ENCODE measurements around the gene ZC2HC1B. TPM values are rescaled to one million over a fixed set of nuclear protein-coding genes. Genes with fewer than 3 reads are reported as not detected.
A peak's percentile ranks its signal among the peaks of the same experiment; 100 is the strongest.

Gene ZC2HC1B
- total and polyA plus RNA-seq, 9 of the 15 experiments (the other 6 are each of a cell fraction or from before 2014, with no cell fraction given): not detected

DNA sequence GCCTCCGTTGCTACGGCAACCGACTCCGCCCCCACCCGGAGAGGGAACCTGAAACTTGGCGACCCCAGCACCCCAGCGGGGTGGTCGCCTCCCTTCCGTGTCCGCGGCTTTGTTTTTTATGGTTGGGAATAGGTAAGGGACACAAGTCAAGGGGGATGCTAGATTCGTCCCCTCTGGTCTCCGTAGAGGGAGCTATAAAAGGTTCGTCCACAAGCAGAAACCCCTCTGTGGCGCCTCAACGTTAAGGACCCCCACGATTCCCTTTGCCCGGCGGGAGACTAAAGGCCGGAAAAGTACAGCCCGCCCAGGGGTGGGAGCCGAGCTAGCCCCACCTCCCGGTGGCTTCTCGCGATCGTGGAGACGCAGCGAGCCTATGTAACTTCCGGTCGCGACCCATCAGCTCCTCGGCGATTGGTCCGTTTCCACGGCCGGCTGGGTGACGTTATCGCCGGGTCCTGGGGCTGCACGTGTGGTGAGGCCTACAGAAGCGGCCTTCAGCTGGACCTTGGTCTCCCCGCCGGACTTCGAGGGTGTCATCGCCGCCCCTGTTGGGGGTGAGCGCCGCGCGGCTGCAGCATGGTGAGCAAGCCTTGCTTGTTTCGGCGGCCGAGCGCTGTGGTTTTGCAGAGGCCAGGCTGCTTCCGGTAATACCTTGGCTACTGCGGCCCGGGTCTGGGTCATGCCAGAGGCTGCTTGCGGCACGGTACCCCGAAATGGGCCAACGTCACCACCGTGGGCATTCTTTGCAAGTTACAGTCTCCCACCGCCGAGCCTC is 21.2 kb upstream of the ZC2HC1B start, which contains the start of gene LTV1 (continued):
- no peak for TF ChIP-seq ZNF384 (IDR thresholded peaks at IDR 0.05; ENCODE audit: low read depth, low read length)
- no peak for TF ChIP-seq RFX5 (IDR thresholded peaks at IDR 0.05; ENCODE audit: low read depth, low read length)
- peak in 1 of 2 experiments; percentile 36; a peak in 2 of 3 replicates for TF ChIP-seq CBX3 (IDR thresholded peaks at IDR 0.05; ENCODE audit: borderline replicate concordance in 1 of 2, low read length in 2 of 2)
- TF ChIP-seq NBN (IDR thresholded peaks at IDR 0.05; ENCODE audit: low read depth): 0 out of 2 replicates have a peak, but pooled peaks have one; percentile 41
- TF ChIP-seq SIN3B (IDR thresholded peaks at IDR 0.05; ENCODE audit: low read depth): peak; percentile 88
- TF ChIP-seq RREB1 (CRISPR knock-in tag; IDR thresholded peaks at IDR 0.05): no peak
- no peak for TF ChIP-seq BCL6 (CRISPR knock-in tag; IDR thresholded peaks at IDR 0.05)
- TF ChIP-seq, protein P1, sequence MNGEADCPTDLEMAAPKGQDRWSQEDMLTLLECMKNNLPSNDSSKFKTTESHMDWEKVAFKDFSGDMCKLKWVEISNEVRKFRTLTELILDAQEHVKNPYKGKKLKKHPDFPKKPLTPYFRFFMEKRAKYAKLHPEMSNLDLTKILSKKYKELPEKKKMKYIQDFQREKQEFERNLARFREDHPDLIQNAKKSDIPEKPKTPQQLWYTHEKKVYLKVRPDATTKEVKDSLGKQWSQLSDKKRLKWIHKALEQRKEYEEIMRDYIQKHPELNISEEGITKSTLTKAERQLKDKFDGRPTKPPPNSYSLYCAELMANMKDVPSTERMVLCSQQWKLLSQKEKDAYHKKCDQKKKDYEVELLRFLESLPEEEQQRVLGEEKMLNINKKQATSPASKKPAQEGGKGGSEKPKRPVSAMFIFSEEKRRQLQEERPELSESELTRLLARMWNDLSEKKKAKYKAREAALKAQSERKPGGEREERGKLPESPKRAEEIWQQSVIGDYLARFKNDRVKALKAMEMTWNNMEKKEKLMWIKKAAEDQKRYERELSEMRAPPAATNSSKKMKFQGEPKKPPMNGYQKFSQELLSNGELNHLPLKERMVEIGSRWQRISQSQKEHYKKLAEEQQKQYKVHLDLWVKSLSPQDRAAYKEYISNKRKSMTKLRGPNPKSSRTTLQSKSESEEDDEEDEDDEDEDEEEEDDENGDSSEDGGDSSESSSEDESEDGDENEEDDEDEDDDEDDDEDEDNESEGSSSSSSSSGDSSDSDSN (IDR thresholded peaks at IDR 0.05; ENCODE audit: borderline replicate concordance in 1 of 2, low read depth in 2 of 2, low read length in 2 of 2): no peak
- TF ChIP-seq, protein P2, sequence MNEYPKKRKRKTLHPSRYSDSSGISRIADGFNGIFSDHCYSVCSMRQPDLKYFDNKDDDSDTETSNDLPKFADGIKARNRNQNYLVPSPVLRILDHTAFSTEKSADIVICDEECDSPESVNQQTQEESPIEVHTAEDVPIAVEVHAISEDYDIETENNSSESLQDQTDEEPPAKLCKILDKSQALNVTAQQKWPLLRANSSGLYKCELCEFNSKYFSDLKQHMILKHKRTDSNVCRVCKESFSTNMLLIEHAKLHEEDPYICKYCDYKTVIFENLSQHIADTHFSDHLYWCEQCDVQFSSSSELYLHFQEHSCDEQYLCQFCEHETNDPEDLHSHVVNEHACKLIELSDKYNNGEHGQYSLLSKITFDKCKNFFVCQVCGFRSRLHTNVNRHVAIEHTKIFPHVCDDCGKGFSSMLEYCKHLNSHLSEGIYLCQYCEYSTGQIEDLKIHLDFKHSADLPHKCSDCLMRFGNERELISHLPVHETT (CRISPR knock-in tag; conservative IDR thresholded peaks at IDR 0.05 in 1 of 2, IDR thresholded peaks at IDR 0.05 in 1 of 2): peak; percentile 83 to 92; a peak in 2 of 4 replicates
- TF ChIP-seq, protein P3, sequence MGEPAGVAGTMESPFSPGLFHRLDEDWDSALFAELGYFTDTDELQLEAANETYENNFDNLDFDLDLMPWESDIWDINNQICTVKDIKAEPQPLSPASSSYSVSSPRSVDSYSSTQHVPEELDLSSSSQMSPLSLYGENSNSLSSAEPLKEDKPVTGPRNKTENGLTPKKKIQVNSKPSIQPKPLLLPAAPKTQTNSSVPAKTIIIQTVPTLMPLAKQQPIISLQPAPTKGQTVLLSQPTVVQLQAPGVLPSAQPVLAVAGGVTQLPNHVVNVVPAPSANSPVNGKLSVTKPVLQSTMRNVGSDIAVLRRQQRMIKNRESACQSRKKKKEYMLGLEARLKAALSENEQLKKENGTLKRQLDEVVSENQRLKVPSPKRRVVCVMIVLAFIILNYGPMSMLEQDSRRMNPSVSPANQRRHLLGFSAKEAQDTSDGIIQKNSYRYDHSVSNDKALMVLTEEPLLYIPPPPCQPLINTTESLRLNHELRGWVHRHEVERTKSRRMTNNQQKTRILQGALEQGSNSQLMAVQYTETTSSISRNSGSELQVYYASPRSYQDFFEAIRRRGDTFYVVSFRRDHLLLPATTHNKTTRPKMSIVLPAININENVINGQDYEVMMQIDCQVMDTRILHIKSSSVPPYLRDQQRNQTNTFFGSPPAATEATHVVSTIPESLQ (CRISPR knock-in tag; IDR thresholded peaks at IDR 0.05): no peak
- TF ChIP-seq ZBTB17 (CRISPR knock-in tag; IDR thresholded peaks at IDR 0.05): 0 out of 2 replicates have a peak, but pooled peaks have one; percentile 10
- TF ChIP-seq TGIF2 (CRISPR knock-in tag; IDR thresholded peaks at IDR 0.05): peak; percentile 72; the same call in 1 of the 2 replicates
- no peak for TF ChIP-seq RBM14 (IDR thresholded peaks at IDR 0.05; ENCODE audit: borderline replicate concordance, insufficient read depth, low read depth, low read length)
- peak; percentile 78 for TF ChIP-seq TAF7 (tag; IDR thresholded peaks at IDR 0.05)

Measured in K562 (cell line).